ENCODE results near the gene FAM200A. TPM values are rescaled to one million over a fixed set of nuclear protein-coding genes. Genes with fewer than 3 reads are reported as not detected.
A peak's percentile ranks its signal among the peaks of the same experiment; 100 is the strongest.
"Not testable (repeated sequence)": the region's sequence is repeated elsewhere in the genome, so short reads cannot be mapped to it uniquely, and the experiment has no call there.

FAM200A gene
- total RNA-seq, 1 donor from 2014 or later: 6.1 TPM

DNA sequence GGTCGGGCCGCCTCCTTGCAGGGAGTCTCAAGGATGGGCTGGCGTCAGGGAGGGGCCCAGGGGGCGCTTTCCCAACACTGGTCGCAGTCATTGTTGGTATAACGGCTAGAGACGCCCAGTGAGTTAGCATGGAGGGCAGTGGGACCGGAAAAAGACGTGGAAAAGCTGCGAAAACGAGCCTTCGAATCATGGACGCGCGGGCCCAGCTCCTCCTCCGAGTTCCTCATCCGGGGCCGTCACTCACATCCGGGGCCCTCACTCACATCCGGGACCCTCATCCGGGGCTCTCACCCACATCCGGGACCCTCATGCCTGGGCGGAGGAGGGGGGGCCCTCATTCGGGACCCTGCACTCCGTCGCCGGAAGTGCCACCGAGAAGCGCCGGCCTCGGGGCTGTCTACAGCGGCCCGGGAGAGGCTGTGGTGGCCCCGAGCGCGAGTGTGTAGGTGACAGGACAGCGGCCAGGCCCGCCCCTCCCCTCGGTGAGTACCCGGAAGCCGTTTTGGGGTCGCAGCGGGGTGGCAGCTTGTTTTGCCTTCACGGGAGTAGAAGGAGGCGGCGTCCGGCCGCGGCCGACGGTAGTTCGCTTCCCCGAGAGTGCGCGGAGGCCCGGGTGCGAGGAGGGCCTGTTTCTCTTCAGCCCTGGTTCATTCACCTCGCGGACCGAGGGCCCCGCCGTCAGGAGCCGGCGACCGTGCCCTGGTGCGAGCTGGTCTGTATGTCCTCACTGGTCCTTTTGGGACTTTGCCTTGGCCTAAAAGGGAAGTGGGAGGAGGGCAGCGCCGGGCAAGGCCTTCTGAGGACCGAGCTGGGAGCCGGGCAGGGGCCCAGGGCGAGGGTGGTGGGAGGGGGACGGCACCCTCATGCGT lies 6.6 kb upstream of the FAM200A start, which contains the start of gene ZNF655:
Gene ZNF655 (plus strand): TSS at position 337 of the 869 bp plus-strand sequence. CDS start 1,918 bp downstream, outside the sequence.
- peak; percentile 60 for DNase-seq

DNA sequence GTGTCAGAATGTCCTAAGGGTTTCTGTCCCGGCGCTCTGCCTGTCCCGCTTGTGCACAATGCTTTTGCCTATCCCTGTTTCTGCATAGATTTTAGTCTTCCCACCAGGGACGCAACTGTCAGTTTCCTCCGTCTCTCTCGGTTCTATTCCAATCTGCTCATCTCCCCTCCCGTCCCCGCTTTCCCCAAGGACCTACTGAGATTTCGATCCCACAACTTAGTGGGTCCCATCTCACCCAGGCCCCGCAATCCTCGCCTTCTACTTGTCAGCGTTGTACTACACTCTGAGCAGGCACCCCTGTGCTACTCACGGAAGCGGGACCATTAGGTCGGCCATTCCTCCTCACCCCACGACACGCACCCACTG lies 6.0 kb upstream of the FAM200A start:
- DNase-seq: no peak

DNA sequence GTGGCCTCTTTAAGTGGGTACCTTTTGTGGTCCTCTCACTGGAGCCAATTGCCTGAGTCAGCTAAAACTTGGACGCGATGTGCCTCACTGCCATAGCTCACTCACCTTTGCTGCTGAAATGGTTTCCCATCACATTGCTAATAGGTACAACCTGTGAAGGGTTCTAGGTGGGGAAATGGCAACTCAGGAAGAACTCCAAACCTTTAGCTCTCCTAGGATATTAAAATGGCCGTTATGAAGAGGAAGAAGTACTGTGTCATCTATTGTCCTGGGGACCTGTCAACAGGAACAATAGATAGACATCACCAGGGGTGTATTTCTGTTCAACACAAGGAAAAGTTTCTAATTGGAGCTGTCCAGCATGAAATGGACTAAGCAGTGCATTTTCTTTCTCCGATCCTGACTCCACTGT lies 5.3 kb upstream of the FAM200A start:
- DNase-seq: peak; percentile 24

DNA sequence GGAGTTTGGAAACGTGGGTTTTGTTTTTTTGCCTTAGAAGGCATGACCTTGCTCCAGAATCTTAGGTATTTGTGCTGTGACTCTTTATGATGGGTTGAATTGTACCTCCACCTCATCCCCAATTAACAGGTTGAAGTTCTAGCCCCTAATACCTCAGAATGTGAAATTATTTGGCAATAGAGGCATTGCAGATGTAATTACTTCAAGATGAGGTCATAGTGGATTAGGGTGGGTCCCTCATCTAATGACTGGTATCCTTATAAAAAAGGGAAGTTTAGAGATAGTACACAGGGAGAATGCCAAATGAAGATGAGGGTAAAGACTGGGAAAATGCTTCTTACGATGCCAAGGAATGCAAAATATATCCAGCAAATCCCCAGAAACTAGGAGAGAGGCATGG lies 3.0 kb upstream of the FAM200A start:
- DNase-seq: no peak

DNA sequence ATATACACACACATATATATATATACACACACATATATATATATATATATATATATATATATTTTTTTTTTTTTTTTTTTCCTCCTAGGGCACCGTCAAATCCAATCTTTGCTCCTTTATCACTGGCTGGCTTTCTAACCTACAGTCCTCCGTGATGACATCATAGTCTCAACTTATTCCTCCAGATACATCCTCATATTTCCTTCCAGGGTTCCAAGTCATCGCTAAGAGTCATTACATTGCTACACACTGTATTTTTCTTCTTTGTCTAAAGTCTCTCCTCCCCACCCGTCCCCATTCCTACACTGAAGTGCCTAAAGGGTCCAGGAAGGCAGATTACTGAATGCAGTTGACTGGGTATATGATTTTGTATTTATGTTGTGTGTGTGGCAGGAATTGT lies 1.1 kb upstream of the FAM200A start:
- no peak for DNase-seq

DNA sequence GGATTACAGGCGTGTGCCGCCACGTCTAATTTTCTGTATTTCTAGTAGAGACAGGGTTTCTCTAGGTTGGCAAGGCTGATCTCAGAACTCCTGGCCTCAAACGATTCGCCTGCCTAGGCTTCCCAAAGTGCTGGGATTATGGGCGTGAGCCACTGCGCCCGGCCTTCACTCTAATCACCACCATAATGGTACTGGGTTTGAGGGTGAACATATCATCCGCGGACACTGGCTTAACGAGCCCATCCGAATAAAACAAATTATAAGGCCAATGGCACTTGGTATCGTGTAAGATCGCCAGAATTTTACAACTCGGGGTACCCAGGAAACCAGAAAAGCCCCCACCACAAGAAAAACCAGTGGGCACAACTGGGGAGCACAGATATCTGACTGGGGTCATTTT lies 580 bp downstream of the FAM200A start:
- DNase-seq: peak; percentile 24

DNA sequence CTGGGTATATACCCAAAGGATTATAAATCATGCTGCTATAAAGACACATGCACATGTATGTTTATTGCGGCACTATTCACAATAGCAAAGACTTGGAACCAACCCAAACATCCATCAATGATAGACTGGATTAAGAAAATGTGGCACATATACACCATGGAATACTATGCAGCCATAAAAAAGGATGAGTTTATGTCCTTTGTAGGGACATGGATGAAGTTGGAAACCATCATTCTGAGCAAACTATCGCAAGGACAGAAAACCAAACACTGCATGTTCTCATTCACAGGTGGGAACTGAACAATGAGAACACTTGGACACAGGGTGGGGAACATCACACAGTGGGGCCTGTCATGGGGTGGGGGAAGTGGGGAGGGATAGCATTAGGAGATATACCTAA lies 2.4 kb downstream of the FAM200A start:
- DNase-seq: not testable (repeated sequence)

DNA sequence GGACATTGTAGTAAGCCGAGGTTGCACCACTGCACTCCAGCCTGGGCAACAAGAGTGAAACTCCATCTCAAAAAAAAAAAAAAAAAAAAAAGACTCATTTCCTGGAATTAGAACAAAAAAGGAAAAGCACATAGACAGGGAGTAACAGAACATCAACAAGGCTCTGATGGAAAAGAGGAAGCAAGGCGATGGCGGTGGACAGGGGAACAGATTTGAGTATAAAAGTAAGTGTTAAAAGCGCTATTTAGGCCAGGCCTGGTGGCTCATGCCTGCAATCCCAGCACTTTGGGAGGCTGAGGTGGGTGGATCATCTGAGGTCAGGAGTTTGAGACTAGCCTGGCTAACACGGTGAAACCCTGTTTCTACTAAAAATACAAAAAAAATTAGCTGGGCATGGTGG lies 6.6 kb downstream of the FAM200A start:
- not testable (repeated sequence) for DNase-seq

DNA sequence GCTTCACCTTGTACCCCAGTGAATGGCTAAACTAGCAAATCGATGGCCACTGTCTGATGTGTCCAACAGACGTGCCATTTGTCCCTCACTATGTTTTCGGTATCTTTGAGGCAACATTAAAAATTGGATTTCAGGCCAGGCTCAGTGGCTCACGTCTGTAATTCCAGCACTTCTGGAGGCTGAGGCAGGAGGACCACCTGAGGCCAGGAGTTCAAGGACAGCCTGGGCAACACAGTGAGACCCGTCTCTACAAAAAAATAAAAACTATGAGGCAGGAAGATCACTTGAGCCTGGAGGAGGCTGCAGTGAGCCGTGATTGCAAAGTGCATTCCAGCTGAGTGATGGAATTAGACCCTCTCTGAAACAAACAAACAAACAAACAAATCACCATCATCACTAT lies 8.0 kb downstream of the FAM200A start:
- no peak for DNase-seq

DNA sequence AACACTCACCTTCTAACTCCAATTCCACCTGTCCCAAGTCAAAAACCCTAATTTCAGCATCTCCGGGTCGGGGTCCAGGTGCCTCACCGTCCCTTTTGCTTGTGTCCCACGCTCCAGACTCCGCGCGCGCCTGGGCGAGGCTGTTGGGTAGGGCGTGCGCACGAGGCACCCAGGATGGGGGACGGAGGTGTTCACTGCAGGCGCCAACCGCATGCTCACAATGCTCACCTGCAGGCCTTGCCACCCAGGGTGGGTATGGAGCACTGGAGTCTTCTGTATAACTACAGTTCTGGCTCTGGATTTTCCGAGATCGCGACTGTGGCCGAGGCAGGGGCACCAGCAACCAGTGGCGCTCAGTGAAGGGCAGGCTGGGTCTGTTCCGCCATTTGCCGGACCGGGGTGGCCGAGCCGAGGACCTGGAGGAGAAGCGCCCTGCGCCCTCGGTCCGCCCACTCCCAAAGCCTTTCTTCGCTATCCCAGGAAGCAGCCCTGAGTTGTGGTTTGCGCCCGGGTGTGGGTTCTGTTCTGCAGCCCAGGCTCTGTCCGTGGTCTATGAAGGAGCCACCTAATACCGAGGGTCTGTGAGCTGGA lies 8.7 kb downstream of the FAM200A start:
- DNase-seq: no peak

DNA sequence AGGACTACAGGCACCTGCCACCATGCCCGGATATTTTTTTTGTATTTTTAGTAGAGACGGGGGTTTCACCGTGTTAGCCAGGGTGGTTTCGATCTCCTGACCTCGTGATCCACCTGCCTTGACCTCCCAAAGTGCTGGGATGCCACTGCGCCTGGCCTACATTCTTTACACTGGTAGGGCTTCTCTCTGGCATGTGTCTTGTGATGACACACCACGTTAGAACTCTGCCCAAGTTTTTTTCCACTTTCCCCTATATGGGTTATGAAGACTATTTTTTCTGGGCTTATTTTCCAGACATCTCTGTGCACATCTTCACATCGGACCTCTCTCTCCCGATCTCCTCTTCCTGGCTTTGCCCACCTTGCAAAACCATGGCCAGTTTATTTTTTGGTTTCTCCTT lies 10.7 kb downstream of the FAM200A start:
- no peak for DNase-seq

DNA sequence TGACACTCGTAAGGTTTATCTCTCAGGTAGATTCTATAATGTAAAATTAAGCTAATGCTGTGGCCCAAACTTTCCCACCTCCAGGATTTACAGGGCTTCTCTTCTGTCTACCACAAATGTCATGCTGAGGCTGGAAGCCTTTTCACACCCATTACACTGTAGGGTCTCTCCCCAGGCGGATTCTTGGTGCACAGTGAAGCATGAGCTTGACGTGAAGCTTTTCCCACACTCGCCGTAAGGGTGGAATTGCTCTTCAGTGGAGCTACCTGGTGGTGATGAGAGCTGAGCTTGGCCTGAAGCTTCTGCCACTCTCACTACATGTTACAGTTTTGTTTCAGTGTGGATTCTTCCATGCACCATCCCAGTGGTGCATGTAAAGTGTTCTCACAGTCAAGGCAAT lies 11.4 kb downstream of the FAM200A start:
- no peak for DNase-seq

DNA sequence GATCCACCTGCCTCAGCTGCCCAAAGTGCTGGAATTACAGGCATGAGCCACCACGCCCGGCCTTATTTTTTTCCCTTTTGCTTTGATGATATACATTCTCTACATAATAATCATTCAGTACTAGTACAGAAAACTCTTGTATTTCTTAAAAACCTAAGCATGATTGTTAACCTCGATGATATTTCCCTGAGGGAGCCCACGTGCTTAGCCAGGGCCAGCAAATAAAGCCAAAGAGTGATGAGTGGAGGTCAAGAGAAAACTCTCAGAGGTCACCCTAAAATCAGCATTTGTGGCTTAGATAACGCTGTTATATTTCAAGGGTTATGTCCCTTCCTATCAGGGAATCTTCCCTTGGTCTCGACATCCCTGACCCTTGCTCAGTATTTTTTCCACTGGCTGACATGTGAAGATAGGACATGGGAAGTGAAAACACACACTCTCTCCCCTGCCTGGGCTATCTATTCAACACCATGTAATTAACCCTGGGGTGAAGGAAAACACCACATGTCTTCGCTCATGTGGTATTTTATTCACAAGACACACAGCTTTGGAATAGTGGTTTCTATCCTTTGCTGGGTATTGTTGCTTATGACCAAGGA lies 12.6 kb downstream of the FAM200A start:
- no peak for DNase-seq

DNA sequence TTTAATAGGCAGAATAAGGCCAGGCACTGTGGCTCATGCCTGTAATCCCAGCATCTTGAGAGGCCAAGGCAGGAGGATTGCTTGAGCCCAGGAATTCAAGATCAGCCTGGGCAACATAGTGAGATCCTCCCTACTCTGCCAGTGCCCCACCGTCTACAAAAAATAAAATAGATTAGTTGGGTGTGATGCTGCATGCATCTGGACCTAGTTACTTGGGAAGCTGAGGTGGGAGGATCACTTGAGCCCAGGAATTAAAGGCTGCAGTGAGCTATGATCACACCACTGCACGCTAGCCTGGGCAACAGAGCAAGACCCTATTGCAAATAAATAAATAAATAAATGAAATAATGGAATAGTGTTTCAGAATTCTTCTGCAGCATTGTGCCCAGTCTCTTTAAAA lies 16.2 kb downstream of the FAM200A start:
- DNase-seq: no peak

DNA sequence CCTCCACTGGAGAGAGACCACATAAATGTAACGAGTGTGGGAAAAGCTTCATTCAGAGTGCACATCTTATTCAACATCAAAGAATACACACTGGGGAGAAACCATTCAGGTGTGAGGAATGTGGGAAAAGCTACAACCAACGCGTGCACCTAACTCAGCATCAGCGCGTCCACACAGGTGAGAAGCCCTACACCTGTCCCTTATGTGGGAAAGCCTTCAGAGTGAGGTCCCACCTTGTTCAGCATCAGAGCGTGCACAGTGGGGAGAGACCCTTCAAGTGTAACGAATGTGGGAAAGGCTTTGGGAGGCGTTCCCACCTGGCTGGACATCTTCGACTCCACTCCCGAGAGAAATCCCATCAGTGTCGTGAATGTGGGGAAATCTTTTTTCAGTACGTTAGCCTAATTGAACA lies 20.6 kb downstream of the FAM200A start:
- DNase-seq: peak; percentile 6

DNA sequence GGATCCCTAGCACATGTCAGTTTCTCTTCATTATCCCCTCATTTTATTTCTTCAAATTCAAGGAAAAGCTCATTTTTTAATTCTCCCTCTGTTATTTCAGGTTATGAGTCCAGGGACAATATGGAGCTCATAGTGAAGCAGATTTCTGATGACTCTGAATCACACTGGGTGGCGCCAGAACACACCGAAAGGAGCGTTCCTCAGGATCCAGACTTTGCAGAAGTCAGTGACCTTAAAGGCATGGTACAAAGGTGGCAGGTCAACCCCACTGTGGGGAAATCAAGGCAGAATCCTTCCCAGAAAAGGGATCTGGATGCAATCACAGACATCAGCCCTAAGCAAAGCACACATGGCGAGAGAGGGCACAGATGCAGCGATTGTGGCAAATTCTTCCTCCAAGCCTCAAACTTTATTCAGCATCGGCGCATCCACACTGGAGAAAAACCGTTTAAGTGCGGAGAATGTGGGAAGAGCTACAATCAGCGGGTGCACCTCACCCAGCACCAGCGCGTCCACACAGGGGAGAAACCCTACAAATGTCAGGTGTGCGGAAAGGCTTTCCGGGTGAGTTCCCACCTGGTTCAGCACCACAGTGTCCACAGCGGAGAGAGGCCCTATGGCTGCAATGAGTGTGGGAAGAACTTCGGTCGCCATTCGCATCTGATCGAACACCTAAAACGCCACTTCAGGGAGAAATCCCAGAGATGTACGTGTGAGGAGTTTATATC lies 26.0 kb downstream of the FAM200A start:
- DNase-seq: peak; percentile 31

DNA sequence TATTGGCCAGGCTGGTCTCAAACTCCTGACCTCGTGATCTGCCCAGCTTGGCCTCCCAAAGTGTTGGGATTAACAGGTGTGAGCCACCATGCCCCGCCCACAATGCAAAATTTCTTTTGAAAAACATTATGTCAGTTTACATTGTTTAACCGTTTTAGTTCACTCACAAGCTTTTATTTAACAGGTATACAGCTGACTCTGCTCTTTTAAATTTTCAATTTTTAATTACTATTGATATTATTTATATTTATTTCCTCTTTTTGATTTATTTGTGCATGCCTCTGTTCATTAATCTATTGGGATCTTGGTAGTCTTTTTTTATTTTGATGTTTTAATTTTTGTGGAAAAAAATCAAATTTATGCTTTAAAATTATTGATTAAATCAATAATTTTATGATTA lies 30.5 kb downstream of the FAM200A start:
- DNase-seq: no peak

DNA sequence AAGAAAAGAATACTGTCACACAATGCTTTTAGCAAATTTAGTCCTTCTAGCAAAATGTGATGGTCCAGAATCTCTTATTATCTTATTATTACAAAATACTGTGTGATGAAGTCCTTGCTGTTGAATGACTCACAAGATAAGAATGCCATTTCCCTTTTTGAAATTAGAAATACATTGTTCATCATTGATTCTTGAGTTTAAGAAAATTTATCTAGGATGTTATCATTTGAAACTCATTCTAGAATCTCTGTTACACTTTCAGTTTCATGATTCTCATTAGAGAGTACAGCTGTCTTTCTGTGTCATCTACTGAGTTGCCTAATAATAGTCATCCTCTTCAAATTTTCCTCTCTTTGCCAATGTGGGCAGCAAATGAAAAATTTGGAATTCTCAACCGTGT lies 37.9 kb downstream of the FAM200A start:
- DNase-seq: peak; percentile 39

DNA sequence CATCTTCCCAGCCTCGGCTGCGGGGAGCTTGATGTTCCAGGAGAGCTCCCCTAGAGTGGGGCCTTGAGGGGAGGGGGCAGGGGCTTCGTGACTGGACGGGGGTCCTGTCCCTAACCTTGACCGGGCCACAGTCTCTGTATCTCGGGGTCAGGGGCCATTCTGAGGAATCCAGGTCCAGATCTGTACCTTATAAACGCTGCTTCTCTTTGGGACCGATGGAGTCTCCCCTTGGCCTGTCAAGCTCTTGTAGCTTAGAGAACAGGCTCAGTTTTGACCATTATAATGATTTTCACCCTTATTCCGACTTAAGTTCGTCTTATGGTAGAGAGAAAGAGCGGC lies 46.6 kb downstream of the FAM200A start:
- peak; percentile 35 for DNase-seq

DNA sequence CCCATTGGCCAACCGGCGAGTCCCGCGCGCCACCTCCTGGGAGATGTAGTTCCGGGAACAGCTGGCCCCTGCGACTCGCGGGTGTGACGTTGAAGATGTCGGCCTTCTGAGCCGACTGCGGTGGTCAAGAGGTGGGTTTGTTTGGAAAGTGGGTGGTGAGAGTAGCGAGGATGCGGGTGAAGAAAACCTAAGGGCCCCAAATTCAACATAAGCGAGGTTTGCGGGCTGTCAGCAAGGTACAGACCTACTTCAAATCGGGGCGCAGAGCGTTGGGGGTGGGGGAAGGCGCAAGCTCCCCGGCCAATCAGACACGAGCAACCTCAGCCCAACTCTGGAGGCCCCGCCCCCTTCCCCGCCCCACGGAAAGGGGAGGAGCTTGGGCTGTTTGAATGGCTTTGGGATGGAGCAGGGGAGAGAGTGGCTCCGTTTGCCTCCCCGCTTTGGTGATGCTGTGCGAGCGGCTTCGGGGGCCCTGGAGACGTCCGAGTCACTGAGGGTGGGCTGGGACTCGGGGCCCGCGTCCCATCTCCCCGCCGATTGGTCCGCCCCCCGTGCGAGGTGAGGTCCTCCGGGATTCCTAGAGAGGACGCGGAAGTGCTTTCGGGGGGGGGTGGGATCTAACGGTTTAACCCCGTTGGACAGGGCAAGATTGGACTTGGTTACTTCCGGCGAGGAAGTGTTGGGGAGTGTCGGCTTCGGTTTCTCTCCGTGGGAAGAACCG lies 47.2 kb downstream of the FAM200A start, which contains the start of gene ZKSCAN5:
Gene ZKSCAN5 (plus strand): TSS at position 60 of the 721 bp plus-strand sequence. CDS start 1,383 bp downstream, outside the sequence.
- DNase-seq: peak; percentile 96

DNA sequence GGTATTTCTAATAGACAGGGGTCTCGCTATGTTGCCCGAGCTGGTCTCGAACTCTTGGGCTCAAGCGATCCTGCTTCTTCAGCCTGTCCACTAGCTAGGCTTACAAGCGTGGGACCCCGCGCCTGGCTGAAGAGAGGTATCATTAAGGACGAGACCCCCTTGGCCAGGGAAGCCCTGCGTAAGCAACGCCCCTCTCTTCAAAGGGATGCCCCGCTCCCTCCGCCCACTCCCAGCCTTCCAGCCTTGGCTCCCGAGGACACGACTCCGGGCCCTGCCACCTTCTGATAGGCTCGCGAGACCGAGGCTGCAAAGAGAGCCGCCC lies 47.7 kb downstream of the FAM200A start:
- peak; percentile 98 for DNase-seq

DNA sequence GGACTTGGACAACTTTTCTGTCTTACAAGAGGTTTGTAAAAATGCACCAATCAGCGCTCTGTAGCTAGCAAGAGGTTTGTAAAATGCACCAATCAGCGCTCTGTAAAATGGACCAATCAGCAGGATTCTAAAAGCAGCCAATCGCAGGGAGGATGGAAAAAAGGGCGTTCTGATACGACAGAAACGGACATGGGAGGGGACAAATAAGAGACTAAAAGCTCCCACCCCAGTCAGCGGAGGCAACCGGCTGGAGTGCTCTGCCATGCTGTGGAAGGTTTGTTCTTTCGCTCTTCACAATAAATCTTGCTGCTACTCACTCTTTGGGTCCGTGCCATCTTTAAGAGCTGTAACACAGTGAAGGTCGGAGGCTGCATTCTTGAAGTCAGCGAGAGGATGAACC lies 50.7 kb downstream of the FAM200A start:
- DNase-seq: peak; percentile 10

DNA sequence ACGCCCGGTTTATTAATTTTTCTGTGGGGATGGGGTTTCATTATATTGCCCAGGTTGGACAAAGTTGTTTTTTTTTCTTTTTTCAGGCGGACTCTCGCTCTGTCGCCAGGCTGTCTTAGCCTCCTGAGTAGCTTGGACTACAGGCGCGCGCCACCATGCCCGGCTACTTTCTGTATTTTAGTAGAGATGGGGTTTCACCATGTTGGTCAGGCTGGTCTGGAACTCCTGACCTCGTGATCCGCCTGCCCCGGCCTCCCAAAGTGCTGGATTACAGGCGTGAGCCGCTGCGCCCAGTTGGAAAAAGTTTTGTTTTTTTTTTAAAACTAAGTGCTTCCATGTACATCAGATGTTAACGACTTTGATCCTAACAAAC lies 51.3 kb downstream of the FAM200A start:
- DNase-seq: no peak
